GM12864 (cell line): Measurements from ENCODE around the gene ANXA9.
A peak's percentile ranks its signal among the peaks of the same experiment; 100 is the strongest.

Experiments
- DNase-seq: peaks from one replicate; pipeline ENCODE4 v3.0.0-alpha.2; 2011; ENCODE audit warnings: low read depth
- H3K4me3 ChIP-seq: 2 replicates; pipeline ENCODE4 v1.5.1; 2011; ENCODE audit warnings: mild to moderate bottlenecking, low read depth, low read length, control low read depth
- CTCF ChIP-seq: IDR thresholded peaks from 2 replicates; pipeline ENCODE4 v1.5.1; 2011; ENCODE audit warnings: low read depth, mild to moderate bottlenecking, moderate library complexity, low read length, control low read depth, inconsistent platforms; ENCODE audit errors: missing control alignments

The ANXA9 gene

GRCh38 chr1:150985179-150985825 lies 3.2 kb downstream of the ANXA9 start:
- no peak overlapping the region for H3K4me3 ChIP-seq
- TF ChIP-seq CTCF, result no peak
- DNase-seq, result no peak

GRCh38 chr1:150987924-150988323 lies 5.8 kb downstream of the ANXA9 start:
- H3K4me3 ChIP-seq, result no peak overlapping the region
- TF ChIP-seq CTCF, result no peak
- DNase-seq, result no peak

DNA sequence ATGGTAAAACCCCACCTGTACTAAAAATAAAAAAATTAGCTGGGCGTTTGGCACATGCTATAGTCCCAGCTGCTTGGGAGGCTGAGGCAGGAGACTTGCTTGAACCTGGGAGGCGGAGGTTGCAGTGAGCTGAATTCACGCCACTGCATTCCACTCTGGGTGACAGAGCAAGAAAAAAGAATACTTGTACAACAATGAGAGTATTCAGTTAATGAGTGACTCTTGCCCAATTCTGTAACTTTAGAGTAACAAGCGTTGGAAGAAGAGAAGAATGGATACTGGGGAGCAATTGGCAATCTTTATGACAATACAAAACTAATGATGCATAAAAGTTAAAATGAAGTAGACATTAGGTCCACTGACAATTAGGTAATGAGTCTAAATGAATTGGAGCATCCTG lies 10.5 kb downstream of the ANXA9 start:
- H3K4me3 ChIP-seq, result no peak overlapping the region
- no peak for DNase-seq
- TF ChIP-seq CTCF, result no peak

DNA sequence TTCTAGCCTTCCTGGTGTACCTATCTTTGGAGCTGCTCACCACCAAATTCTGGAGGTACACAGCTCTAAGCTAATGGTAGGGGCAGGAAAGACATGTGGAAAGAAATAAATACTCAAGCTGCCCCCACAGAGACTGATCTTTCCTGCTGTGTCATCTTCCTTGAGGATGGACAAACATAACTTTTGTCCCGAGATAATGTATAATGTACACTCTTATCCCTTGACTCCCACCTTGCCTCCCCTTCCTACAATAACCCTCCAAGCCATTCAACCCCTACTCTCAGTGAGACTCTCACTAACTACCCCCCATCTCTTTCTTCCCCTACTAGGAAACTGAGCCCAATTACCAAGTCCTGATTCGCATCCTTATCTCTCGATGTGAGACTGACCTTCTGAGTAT lies 12.2 kb downstream of the ANXA9 start:
- TF ChIP-seq CTCF, result no peak
- H3K4me3 ChIP-seq, result no peak overlapping the region
- no peak for DNase-seq

DNA sequence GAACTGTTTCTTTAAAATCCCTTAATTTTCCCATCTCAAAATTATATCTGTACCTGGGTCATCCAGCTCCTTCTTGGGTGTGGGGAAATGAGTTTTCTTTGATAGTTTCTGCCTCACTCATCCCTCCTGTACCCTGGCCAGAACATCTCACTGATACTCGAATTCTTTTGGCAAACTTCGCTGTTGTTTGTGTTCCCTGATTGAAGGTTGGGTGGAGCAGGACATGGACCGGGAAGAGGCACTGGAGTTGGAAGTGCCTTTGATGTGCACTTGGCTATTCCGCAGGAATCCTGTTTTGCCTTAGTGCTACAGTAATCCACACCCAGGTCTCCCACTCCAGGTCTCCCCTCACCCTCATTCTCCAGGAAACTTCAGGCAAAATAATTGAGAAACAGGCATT lies 13.4 kb downstream of the ANXA9 start:
- DNase-seq, result no peak
- no peak for TF ChIP-seq CTCF
- no peak overlapping the region; the same call in 1 of the 2 replicates for H3K4me3 ChIP-seq

- no peak for DNase-seq
These were observed 13.8 kb downstream of the ANXA9 start for GRCh38 chr1:150995896-150996295.

More at GRCh38 chr1:150995896-150996295, 13.8 kb downstream of the ANXA9 start:
- peak; percentile 71 for TF ChIP-seq CTCF
- no peak overlapping the region; the same call in none of the 2 replicates for H3K4me3 ChIP-seq
